ENCODE data around the gene RASL11B.

RASL11B gene

GRCh38 chr4:52873861-52874343 lies 11.8 kb downstream of the RASL11B start:
- no peak for DNase-seq (ENCODE audit: low read depth in 2 of 2)

GRCh38 chr4:52874948-52875347 lies 12.8 kb downstream of the RASL11B start:
- no peak for DNase-seq (ENCODE audit: low read depth in 2 of 2)

- DNase-seq (ENCODE audit: low read depth in 2 of 2) = no peak
Observed at GRCh38 chr4:52876069-52876468, 14.0 kb downstream of the RASL11B start.

- DNase-seq (ENCODE audit: low read depth in 2 of 2) = no peak
Observed at GRCh38 chr4:52877036-52877435, 14.9 kb downstream of the RASL11B start.

GRCh38 chr4:52877694-52878093 lies 15.6 kb downstream of the RASL11B start:
- DNase-seq (ENCODE audit: low read depth in 2 of 2) = no peak

- DNase-seq (ENCODE audit: low read depth in 2 of 2) = no peak
Observed at GRCh38 chr4:52879471-52879870, 17.4 kb downstream of the RASL11B start.

- DNase-seq (ENCODE audit: low read depth in 2 of 2) = no peak
Observed at GRCh38 chr4:52880994-52881393, 18.9 kb downstream of the RASL11B start.

GRCh38 chr4:52883183-52883621 lies 21.1 kb downstream of the RASL11B start:
- DNase-seq (ENCODE audit: low read depth in 2 of 2) = no peak

- no peak for DNase-seq (ENCODE audit: low read depth in 2 of 2)
Observed at GRCh38 chr4:52883707-52884669, 21.9 kb downstream of the RASL11B start.

- no peak for DNase-seq (ENCODE audit: low read depth in 2 of 2)
Observed at GRCh38 chr4:52884994-52885393, 22.9 kb downstream of the RASL11B start.

- DNase-seq (ENCODE audit: low read depth in 2 of 2) = no peak
Observed at GRCh38 chr4:52889354-52889753, 27.2 kb downstream of the RASL11B start.

GRCh38 chr4:52889778-52890520 lies 27.8 kb downstream of the RASL11B start:
- no peak for DNase-seq (ENCODE audit: low read depth in 2 of 2)

GRCh38 chr4:52890521-52890791 lies 28.3 kb downstream of the RASL11B start:
- no peak for DNase-seq (ENCODE audit: low read depth in 2 of 2)

- no peak for DNase-seq (ENCODE audit: low read depth in 2 of 2)
Observed at GRCh38 chr4:52891743-52892142, 29.6 kb downstream of the RASL11B start.

- no peak for DNase-seq (ENCODE audit: low read depth in 2 of 2)
Observed at GRCh38 chr4:52892880-52893279, 30.8 kb downstream of the RASL11B start.

- DNase-seq (ENCODE audit: low read depth in 2 of 2) = no peak
Observed at GRCh38 chr4:52894443-52894842, 32.3 kb downstream of the RASL11B start.

- no peak for DNase-seq (ENCODE audit: low read depth in 2 of 2)
Observed at GRCh38 chr4:52903273-52903672, 41.2 kb downstream of the RASL11B start.

GRCh38 chr4:52904421-52904820 lies 42.3 kb downstream of the RASL11B start:
- DNase-seq (ENCODE audit: low read depth in 2 of 2) = no peak

- no peak for DNase-seq (ENCODE audit: low read depth in 2 of 2)
Observed at GRCh38 chr4:52907510-52907909, 45.4 kb downstream of the RASL11B start.

GRCh38 chr4:52910115-52910514 lies 48.0 kb downstream of the RASL11B start:
- DNase-seq (ENCODE audit: low read depth in 2 of 2) = no peak

GRCh38 chr4:52911684-52912294 lies 49.7 kb downstream of the RASL11B start:
- peak; percentile 40 to 48 for DNase-seq (ENCODE audit: low read depth in 2 of 2)

GRCh38 chr4:52912608-52913007 lies 50.5 kb downstream of the RASL11B start:
- DNase-seq (ENCODE audit: low read depth in 2 of 2) = no peak
